ENCODE measurements around the gene MINK1. TPM values are rescaled to one million over a fixed set of nuclear protein-coding genes. Genes with fewer than 3 reads are reported as not detected.

MINK1 gene
- total and polyA plus RNA-seq, 10 of the 15 experiments (the other 5 are each of a cell fraction or from before 2014, with no cell fraction given), result 0.08 to 55.6 (median 15.0) TPM

DNA sequence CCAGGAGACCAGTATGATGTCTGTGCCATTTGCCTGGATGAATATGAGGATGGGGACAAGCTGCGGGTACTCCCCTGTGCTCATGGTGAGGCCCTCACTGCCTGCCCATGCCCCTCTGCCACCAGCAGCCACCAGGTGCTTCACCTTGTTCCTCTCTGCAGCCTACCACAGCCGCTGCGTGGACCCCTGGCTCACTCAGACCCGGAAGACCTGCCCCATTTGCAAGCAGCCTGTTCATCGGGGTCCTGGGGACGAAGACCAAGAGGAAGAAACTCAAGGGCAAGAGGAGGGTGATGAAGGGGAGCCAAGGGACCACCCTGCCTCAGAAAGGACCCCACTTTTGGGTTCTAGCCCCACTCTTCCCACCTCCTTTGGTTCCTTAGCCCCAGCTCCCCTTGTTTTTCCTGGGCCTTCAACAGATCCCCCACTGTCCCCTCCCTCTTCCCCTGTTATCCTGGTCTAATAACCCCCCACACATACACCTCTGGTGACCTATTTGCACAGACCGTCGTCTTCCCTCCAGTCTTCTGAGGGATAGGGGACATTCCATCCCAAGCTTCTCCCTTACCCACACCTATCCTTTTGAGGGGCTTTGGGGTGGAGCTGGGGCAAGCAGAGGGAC, 111.5 kb downstream of the MINK1 start (continued):
- TF ChIP-seq, protein P1, sequence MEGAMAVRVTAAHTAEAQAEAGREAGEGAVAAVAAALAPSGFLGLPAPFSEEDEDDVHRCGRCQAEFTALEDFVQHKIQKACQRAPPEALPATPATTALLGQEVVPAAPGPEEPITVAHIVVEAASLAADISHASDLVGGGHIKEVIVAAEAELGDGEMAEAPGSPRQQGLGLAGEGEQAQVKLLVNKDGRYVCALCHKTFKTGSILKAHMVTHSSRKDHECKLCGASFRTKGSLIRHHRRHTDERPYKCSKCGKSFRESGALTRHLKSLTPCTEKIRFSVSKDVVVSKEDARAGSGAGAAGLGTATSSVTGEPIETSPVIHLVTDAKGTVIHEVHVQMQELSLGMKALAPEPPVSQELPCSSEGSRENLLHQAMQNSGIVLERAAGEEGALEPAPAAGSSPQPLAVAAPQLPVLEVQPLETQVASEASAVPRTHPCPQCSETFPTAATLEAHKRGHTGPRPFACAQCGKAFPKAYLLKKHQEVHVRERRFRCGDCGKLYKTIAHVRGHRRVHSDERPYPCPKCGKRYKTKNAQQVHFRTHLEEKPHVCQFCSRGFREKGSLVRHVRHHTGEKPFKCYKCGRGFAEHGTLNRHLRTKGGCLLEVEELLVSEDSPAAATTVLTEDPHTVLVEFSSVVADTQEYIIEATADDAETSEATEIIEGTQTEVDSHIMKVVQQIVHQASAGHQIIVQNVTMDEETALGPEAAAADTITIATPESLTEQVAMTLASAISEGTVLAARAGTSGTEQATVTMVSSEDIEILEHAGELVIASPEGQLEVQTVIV (IDR thresholded peaks at IDR 0.05; ENCODE audit: borderline replicate concordance, partially characterized antibody), result no peak
- TF ChIP-seq, protein P2, sequence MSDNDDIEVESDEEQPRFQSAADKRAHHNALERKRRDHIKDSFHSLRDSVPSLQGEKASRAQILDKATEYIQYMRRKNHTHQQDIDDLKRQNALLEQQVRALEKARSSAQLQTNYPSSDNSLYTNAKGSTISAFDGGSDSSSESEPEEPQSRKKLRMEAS (IDR thresholded peaks at IDR 0.05; ENCODE audit: low read depth, low read length), result no peak
- TF ChIP-seq HDAC2 (IDR thresholded peaks at IDR 0.05) (no peak), MEF2A (IDR thresholded peaks at IDR 0.05; ENCODE audit: insufficient read depth, low read depth, low read length) (0 out of 2 replicates have a peak, but pooled peaks have one; percentile 7), ESRRA (IDR thresholded peaks at IDR 0.05; ENCODE audit: low read length) (no peak), NFYB (IDR thresholded peaks at IDR 0.05; ENCODE audit: insufficient read depth, low read depth, low read length) (no peak), LARP7 (IDR thresholded peaks at IDR 0.05) (no peak), HDGF (IDR thresholded peaks at IDR 0.05) (no peak), MEF2B (IDR thresholded peaks at IDR 0.05; ENCODE audit: partially characterized antibody, poor library complexity, severe bottlenecking) (no peak), STAT1 (conservative IDR thresholded peaks at IDR 0.05) (no peak), EZH2 (IDR thresholded peaks at IDR 0.05; ENCODE audit: borderline replicate concordance, control insufficient read depth, low read depth, low read length) (no peak), ZNF207 (IDR thresholded peaks at IDR 0.05; ENCODE audit: borderline replicate concordance) (peak; percentile 67; the same call in 1 of the 2 replicates)
- TF ChIP-seq, protein P3, sequence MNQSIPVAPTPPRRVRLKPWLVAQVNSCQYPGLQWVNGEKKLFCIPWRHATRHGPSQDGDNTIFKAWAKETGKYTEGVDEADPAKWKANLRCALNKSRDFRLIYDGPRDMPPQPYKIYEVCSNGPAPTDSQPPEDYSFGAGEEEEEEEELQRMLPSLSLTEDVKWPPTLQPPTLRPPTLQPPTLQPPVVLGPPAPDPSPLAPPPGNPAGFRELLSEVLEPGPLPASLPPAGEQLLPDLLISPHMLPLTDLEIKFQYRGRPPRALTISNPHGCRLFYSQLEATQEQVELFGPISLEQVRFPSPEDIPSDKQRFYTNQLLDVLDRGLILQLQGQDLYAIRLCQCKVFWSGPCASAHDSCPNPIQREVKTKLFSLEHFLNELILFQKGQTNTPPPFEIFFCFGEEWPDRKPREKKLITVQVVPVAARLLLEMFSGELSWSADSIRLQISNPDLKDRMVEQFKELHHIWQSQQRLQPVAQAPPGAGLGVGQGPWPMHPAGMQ (IDR thresholded peaks at IDR 0.05; ENCODE audit: borderline replicate concordance), result no peak
- TF ChIP-seq, protein P4, sequence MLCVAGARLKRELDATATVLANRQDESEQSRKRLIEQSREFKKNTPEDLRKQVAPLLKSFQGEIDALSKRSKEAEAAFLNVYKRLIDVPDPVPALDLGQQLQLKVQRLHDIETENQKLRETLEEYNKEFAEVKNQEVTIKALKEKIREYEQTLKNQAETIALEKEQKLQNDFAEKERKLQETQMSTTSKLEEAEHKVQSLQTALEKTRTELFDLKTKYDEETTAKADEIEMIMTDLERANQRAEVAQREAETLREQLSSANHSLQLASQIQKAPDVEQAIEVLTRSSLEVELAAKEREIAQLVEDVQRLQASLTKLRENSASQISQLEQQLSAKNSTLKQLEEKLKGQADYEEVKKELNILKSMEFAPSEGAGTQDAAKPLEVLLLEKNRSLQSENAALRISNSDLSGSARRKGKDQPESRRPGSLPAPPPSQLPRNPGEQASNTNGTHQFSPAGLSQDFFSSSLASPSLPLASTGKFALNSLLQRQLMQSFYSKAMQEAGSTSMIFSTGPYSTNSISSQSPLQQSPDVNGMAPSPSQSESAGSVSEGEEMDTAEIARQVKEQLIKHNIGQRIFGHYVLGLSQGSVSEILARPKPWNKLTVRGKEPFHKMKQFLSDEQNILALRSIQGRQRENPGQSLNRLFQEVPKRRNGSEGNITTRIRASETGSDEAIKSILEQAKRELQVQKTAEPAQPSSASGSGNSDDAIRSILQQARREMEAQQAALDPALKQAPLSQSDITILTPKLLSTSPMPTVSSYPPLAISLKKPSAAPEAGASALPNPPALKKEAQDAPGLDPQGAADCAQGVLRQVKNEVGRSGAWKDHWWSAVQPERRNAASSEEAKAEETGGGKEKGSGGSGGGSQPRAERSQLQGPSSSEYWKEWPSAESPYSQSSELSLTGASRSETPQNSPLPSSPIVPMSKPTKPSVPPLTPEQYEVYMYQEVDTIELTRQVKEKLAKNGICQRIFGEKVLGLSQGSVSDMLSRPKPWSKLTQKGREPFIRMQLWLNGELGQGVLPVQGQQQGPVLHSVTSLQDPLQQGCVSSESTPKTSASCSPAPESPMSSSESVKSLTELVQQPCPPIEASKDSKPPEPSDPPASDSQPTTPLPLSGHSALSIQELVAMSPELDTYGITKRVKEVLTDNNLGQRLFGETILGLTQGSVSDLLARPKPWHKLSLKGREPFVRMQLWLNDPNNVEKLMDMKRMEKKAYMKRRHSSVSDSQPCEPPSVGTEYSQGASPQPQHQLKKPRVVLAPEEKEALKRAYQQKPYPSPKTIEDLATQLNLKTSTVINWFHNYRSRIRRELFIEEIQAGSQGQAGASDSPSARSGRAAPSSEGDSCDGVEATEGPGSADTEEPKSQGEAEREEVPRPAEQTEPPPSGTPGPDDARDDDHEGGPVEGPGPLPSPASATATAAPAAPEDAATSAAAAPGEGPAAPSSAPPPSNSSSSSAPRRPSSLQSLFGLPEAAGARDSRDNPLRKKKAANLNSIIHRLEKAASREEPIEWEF (IDR thresholded peaks at IDR 0.05; ENCODE audit: insufficient replicate concordance, low read depth, low read length), result no peak
- TF ChIP-seq, protein P5, sequence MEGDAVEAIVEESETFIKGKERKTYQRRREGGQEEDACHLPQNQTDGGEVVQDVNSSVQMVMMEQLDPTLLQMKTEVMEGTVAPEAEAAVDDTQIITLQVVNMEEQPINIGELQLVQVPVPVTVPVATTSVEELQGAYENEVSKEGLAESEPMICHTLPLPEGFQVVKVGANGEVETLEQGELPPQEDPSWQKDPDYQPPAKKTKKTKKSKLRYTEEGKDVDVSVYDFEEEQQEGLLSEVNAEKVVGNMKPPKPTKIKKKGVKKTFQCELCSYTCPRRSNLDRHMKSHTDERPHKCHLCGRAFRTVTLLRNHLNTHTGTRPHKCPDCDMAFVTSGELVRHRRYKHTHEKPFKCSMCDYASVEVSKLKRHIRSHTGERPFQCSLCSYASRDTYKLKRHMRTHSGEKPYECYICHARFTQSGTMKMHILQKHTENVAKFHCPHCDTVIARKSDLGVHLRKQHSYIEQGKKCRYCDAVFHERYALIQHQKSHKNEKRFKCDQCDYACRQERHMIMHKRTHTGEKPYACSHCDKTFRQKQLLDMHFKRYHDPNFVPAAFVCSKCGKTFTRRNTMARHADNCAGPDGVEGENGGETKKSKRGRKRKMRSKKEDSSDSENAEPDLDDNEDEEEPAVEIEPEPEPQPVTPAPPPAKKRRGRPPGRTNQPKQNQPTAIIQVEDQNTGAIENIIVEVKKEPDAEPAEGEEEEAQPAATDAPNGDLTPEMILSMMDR (IDR thresholded peaks at IDR 0.05 in 2 of 3, conservative IDR thresholded peaks at IDR 0.05 in 1 of 3; ENCODE audit: control insufficient read depth in 2 of 3, extremely low read depth in 1 of 3, insufficient read depth in 1 of 3, low read depth in 3 of 3, low read length in 3 of 3), result no peak
- TF ChIP-seq, protein P6, sequence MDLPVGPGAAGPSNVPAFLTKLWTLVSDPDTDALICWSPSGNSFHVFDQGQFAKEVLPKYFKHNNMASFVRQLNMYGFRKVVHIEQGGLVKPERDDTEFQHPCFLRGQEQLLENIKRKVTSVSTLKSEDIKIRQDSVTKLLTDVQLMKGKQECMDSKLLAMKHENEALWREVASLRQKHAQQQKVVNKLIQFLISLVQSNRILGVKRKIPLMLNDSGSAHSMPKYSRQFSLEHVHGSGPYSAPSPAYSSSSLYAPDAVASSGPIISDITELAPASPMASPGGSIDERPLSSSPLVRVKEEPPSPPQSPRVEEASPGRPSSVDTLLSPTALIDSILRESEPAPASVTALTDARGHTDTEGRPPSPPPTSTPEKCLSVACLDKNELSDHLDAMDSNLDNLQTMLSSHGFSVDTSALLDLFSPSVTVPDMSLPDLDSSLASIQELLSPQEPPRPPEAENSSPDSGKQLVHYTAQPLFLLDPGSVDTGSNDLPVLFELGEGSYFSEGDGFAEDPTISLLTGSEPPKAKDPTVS (IDR thresholded peaks at IDR 0.05; ENCODE audit: low read depth, low read length), result no peak
